GM20431 (cell line): ENCODE results near the gene CAMK2N1.

Experiments
- in situ Hi-C: fragments of 300-500 bp; cut with MseI, MboI; formaldehyde crosslinking; loops from one replicate; pipeline ENCODE4 v1.15.0; 2020; ENCODE audit warnings: low sequenced_read_pairs; ENCODE audit not compliant: unreplicated experiment

CAMK2N1 gene

DNA sequence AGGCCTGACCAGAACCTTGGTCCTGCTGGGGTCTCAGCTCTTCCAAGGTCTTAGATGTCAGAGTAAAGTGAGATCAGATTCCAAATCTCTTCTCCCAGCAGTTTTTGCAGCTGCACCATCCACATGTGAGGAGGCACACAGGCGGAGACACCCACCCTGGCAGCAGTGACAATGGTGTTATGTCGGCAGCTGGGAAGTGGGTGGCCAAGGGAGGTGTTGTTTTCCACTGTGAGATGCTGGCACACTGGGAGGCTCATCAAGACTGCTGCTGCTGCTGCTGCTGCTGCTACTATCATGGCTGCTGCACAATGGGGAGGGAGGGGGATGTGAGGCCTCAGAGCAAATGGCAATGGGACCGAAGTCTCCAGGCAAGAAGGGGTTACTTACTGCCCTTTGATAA lies 23.6 kb downstream of the CAMK2N1 start:
- in situ Hi-C loops, result no loop called here

DNA sequence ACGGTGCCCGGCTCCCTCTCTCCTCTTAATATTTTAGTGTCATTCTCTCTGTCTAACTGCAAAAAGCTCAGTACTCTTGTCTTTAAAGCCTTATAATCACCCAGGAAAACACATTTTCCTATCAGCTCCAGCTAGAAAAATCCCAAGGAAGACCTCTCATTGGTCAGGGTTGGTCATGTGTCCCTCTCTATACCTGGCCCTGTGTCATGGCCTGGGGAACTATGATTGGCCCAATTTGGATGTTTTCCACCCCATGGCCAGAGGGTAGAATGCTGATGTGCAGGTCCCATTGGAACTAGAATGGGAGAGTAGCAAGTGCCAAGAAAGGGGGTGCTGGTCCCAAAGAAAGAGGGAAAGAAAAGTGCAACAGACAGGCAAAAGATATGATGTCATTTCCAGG lies 27.3 kb downstream of the CAMK2N1 start:
- in situ Hi-C loops, result no loop called here

GRCh38 chr1:20454004-20454403 lies 32.0 kb downstream of the CAMK2N1 start:
- in situ Hi-C loops, result no loop called here

- in situ Hi-C loops, result no loop called here
Measured at GRCh38 chr1:20449735-20450311, 36.2 kb downstream of the CAMK2N1 start.

GRCh38 chr1:20448671-20449071 lies 37.3 kb downstream of the CAMK2N1 start:
- in situ Hi-C loops, result no loop called here

DNA sequence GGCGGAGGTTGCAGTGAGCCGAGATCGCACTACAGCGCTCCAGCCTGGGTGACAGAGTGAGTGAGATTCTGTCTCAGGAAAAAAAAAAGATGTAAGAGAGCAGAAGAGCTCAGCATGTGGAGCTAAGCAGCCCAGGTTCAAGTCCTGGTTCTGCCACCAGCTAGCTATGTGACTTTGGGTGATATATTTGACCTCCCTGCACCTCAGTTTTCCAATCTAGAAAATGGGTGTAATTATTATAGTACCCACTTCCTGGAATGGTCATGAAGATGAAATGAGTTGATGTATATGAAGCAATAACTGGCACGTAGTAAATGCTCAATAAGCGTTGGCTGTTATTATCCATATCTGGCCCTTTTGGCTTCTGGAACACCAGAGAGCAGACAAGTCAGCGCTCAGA lies 38.2 kb downstream of the CAMK2N1 start:
- in situ Hi-C loops, result no loop called here

DNA sequence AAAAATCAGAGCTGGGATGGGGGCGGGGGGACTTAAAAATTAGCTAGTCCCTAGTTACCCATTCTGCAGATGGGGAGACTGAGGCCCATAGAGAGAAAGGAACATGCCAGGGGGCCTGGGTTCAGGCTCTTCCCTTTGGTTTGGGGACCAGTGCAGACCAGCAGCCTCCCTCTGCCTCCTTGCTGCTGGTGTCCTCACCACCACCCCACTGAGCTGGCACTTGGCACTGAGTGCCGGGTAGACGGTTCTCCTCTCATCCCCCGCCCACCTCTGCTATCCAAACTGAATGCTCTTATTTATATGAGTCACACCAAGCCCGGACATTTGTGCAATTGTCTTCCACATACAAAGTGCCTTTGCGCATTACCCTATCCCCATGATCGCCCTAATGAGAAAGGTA lies 39.2 kb downstream of the CAMK2N1 start:
- in situ Hi-C loops, result no loop called here

GRCh38 chr1:20445956-20446355 lies 40.1 kb downstream of the CAMK2N1 start:
- in situ Hi-C loops, result no loop called here

GRCh38 chr1:20443703-20444586 lies 42.1 kb downstream of the CAMK2N1 start:
- in situ Hi-C loops, result no loop called here

- in situ Hi-C loops, result no loop called here
Measured at GRCh38 chr1:20442920-20443625, 42.9 kb downstream of the CAMK2N1 start.

DNA sequence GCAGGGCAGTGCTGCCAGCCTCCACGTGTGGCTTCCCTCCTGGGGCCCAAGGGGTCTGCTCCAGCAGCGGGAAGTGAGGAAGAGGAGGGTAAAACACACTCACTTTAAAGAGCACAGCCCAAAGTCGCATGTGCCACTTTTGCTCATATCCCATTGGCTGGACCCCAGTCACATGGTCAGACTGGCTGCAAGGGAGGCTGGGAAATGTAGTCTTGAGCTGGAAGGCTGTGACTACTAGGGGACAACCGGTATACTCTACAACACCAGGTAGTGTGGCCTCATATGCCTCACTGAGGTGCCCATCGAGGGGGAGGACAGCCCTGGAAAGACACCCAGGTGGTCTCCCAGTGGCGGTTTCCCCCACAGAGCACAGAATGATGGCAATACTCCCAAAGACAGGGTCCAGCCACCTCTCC lies 45.2 kb downstream of the CAMK2N1 start:
- in situ Hi-C loops, result no loop called here

DNA sequence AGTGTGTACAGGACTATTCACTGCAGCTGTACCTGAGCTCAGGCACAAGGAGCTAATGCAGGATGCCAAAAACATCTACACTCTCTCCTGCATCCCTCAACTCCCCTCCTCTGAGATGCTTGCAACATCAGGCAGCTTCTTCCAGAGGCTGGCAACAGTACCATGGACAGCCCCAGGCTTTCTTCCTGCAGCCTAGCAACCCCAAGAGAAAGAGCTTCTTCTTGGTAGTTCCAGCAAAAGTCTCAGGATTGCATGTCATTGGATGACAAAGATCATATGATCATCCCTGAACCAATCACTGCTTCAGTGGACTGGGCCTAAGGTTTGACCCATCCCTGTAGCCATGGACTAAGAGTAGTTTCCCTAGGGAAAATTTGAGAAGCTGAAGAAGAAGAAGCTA lies 46.7 kb downstream of the CAMK2N1 start:
- in situ Hi-C loops, result no loop called here

DNA sequence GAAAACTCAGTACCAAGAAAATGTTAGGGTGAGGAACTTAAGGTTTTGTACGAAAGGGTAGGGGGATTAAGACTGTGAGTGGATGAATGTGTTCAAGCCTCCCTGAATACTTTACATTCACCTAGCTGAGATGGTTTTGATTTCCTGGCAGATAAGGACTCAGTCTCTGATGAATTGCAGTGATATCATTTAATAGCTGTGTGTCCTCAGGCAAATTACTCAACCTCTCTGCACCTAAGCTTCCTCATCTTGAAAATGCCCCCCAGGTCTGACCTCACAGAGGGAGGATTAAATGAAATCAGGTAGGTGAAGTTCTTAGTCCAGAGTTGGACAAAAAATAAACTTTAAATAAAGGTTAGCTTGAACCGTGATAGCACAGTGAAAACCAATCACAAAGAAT lies 48.4 kb downstream of the CAMK2N1 start:
- in situ Hi-C loops, result no loop called here

DNA sequence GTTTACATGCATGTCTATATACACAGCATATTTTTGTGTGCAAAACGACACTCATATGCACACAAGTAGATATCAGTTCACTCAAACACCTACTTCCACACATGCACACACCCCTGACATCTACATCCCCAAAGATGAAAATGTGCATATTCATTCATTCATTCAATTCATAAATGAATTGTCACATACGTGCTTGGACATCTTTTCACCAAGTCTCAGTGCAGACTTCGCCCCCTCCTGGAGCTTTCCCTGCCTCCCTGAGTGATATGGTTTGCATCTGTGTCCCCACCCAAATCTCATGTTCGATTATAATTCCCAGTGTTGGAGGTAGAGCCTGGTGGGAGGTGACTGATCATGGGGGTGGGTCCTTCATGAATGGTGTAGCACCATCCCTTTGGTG lies 53.1 kb downstream of the CAMK2N1 start:
- in situ Hi-C loops, result no loop called here
